ENCODE data around the gene MLLT10.

Gene MLLT10

GRCh38 chr10:21705828-21706176 is 171.8 kb downstream of the MLLT10 start:
- H3K4me1 ChIP-seq (ENCODE audit: insufficient read depth, low read length, severe bottlenecking): peaks cover 32% of the 10 kb centered on the region
- H3K9me3 ChIP-seq (ENCODE audit: low read length): peaks cover 4% of the 10 kb centered on the region
- H3K79me2 ChIP-seq (ENCODE audit: insufficient read depth, low read length): 0 out of 2 replicates have a peak, but pooled peaks cover 5% of the 10 kb centered on the region
- no peak overlapping the region for H3K4me2 ChIP-seq (ENCODE audit: low read length)
- no peak overlapping the region for H3K9ac ChIP-seq (ENCODE audit: low read length)
- no peaks in the 10 kb centered on the region for H4K20me1 ChIP-seq (ENCODE audit: insufficient read depth, low read length)
- no peaks in the 10 kb centered on the region for H3K27me3 ChIP-seq (ENCODE audit: insufficient read depth, low read length)
- H3K36me3 ChIP-seq (ENCODE audit: insufficient read depth, low read length): peaks cover 11% of the 10 kb centered on the region
- no peak overlapping the region for H2AFZ ChIP-seq (ENCODE audit: low read length)
- no peak overlapping the region for H3K27ac ChIP-seq (ENCODE audit: low read depth, low read length, poor library complexity, severe bottlenecking)
- TF ChIP-seq EZH2 (IDR thresholded peaks at IDR 0.05; ENCODE audit: borderline replicate concordance, low read length): no peak
- TF ChIP-seq, protein P1, sequence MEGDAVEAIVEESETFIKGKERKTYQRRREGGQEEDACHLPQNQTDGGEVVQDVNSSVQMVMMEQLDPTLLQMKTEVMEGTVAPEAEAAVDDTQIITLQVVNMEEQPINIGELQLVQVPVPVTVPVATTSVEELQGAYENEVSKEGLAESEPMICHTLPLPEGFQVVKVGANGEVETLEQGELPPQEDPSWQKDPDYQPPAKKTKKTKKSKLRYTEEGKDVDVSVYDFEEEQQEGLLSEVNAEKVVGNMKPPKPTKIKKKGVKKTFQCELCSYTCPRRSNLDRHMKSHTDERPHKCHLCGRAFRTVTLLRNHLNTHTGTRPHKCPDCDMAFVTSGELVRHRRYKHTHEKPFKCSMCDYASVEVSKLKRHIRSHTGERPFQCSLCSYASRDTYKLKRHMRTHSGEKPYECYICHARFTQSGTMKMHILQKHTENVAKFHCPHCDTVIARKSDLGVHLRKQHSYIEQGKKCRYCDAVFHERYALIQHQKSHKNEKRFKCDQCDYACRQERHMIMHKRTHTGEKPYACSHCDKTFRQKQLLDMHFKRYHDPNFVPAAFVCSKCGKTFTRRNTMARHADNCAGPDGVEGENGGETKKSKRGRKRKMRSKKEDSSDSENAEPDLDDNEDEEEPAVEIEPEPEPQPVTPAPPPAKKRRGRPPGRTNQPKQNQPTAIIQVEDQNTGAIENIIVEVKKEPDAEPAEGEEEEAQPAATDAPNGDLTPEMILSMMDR (IDR thresholded peaks at IDR 0.05; ENCODE audit: low read length): no peak
- no peaks in the 10 kb centered on the region for H3K9me2 ChIP-seq (ENCODE audit: low read depth, low read length)
- no peaks in the 10 kb centered on the region for H3F3A ChIP-seq (ENCODE audit: insufficient read depth, low read length)
- no peak overlapping the region for H3K4me3 ChIP-seq (ENCODE audit: low read depth, low read length, poor library complexity, severe bottlenecking)

DNA sequence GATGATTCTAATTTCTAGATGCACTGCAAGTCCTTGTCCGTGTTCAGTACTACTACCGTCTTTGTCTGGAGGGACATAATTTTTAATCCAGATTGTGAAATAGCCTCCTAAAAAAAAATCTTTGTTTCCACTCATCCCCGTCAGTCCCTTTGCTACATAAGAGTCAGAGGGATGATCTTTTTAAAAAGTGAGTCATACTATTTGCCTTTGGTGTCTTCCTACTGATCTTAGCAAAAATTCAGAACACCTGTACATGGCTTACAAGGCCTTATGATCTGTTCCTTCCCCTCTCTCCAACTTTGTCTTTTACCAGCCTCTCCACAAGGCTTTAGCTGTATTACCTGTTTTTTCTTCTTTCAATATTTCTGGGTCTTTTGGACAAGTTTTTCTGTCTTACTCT is 173.5 kb downstream of the MLLT10 start:
- Histone ChIP-seq H4K20me1 (ENCODE audit: insufficient read depth, low read length) (no peaks in the 10 kb centered on the region), H3K9me2 (ENCODE audit: low read depth, low read length) (no peaks in the 10 kb centered on the region), H3K27me3 (ENCODE audit: insufficient read depth, low read length) (no peaks in the 10 kb centered on the region), H3F3A (ENCODE audit: insufficient read depth, low read length) (no peaks in the 10 kb centered on the region), H3K4me1 (ENCODE audit: insufficient read depth, low read length, severe bottlenecking) (peaks cover 27% of the 10 kb centered on the region), H3K9me3 (ENCODE audit: low read length) (no peaks in the 10 kb centered on the region), H3K36me3 (ENCODE audit: insufficient read depth, low read length) (peaks cover 7% of the 10 kb centered on the region; the same call in 1 of the 2 replicates), H3K4me2 (ENCODE audit: low read length) (no peak overlapping the region), H3K9ac (ENCODE audit: low read length) (no peak overlapping the region), H3K79me2 (ENCODE audit: insufficient read depth, low read length) (no peaks in the 10 kb centered on the region), H3K27ac (ENCODE audit: low read depth, low read length, poor library complexity, severe bottlenecking) (no peak overlapping the region), H3K4me3 (ENCODE audit: low read depth, low read length, poor library complexity, severe bottlenecking) (no peak overlapping the region), H2AFZ (ENCODE audit: low read length) (no peak overlapping the region)
- TF ChIP-seq, protein P1 (IDR thresholded peaks at IDR 0.05; ENCODE audit: low read length): no peak
- no peak for TF ChIP-seq EZH2 (IDR thresholded peaks at IDR 0.05; ENCODE audit: borderline replicate concordance, low read length)

- no peak overlapping the region for H3K27ac ChIP-seq (ENCODE audit: low read depth, low read length, poor library complexity, severe bottlenecking)
- no peaks in the 10 kb centered on the region for H3F3A ChIP-seq (ENCODE audit: insufficient read depth, low read length)
- H3K9me3 ChIP-seq (ENCODE audit: low read length): no peaks in the 10 kb centered on the region
- H3K4me1 ChIP-seq (ENCODE audit: insufficient read depth, low read length, severe bottlenecking): peaks cover 12% of the 10 kb centered on the region
- H4K20me1 ChIP-seq (ENCODE audit: insufficient read depth, low read length): no peaks in the 10 kb centered on the region
- no peak for TF ChIP-seq EZH2 (IDR thresholded peaks at IDR 0.05; ENCODE audit: borderline replicate concordance, low read length)
- TF ChIP-seq, protein P1 (IDR thresholded peaks at IDR 0.05; ENCODE audit: low read length): no peak
- no peak overlapping the region for H3K4me3 ChIP-seq (ENCODE audit: low read depth, low read length, poor library complexity, severe bottlenecking)
- H3K9me2 ChIP-seq (ENCODE audit: low read depth, low read length): no peaks in the 10 kb centered on the region
- no peak overlapping the region for H3K4me2 ChIP-seq (ENCODE audit: low read length)
- H3K9ac ChIP-seq (ENCODE audit: low read length): no peak overlapping the region
- H2AFZ ChIP-seq (ENCODE audit: low read length): no peak overlapping the region
- H3K36me3 ChIP-seq (ENCODE audit: insufficient read depth, low read length): peaks cover 23% of the 10 kb centered on the region; the same call in 1 of the 2 replicates
- no peaks in the 10 kb centered on the region for H3K27me3 ChIP-seq (ENCODE audit: insufficient read depth, low read length)
- H3K79me2 ChIP-seq (ENCODE audit: insufficient read depth, low read length): no peaks in the 10 kb centered on the region
These were observed 178.9 kb downstream of the MLLT10 start for GRCh38 chr10:21712975-21713374.
